SK-N-SH treated with all-trans-retinoic acid at 6 μM for 48 hours (cell line): ENCODE measurements around the gene SNAPC1.

Experiments used
- ATAC-seq: fragments of 200-7000 bp; cut with Tn5 transposase; 3 replicates; pipeline ENCODE4 v1.9.1; 2020; ENCODE audit warnings: mild to moderate bottlenecking, moderate library complexity
- ARNTL ChIP-seq: fragments of 450-650 bp; formaldehyde crosslinking; IDR thresholded peaks from 2 replicates; pipeline ENCODE4 v1.5.0; 2020; ENCODE audit warnings: low read depth, mild to moderate bottlenecking, moderate library complexity, borderline replicate concordance
- BACH2 ChIP-seq: fragments of 250-450 bp; sonication (Bioruptor Pico); IDR thresholded peaks from 2 replicates; pipeline ENCODE4 v1.9.0; 2021; ENCODE audit warnings: mild to moderate bottlenecking, borderline replicate concordance
- CREB5 ChIP-seq: fragments of 250-450 bp; sonication (Bioruptor Pico); IDR thresholded peaks from 2 replicates; pipeline ENCODE4 v1.5.1; 2020; ENCODE audit warnings: low read depth, mild to moderate bottlenecking, moderate library complexity
- CSDC2 ChIP-seq: fragments of 250-450 bp; sonication (Bioruptor Pico); IDR thresholded peaks from 2 replicates; pipeline ENCODE4 v1.5.0; 2020; ENCODE audit warnings: mild to moderate bottlenecking, moderate library complexity
- CSRNP3 ChIP-seq: fragments of 250-450 bp; sonication (Bioruptor Pico); IDR thresholded peaks from 2 replicates; pipeline ENCODE4 v1.5.1; 2021; ENCODE audit warnings: mild to moderate bottlenecking, moderate library complexity
- ESRRG ChIP-seq: fragments of 250-450 bp; sonication (Bioruptor Pico); IDR thresholded peaks from 2 replicates; pipeline ENCODE4 v1.6.1; 2021; ENCODE audit warnings: mild to moderate bottlenecking
- GLIS3 ChIP-seq: fragments of 250-450 bp; sonication (Bioruptor Pico); IDR thresholded peaks from 2 replicates; pipeline ENCODE4 v1.5.0; 2020; ENCODE audit warnings: mild to moderate bottlenecking, moderate library complexity
- ISL1 ChIP-seq: fragments of 250-450 bp; sonication (Bioruptor Pico); IDR thresholded peaks from 2 replicates; pipeline ENCODE4 v2.1.2; 2022; ENCODE audit warnings: mild to moderate bottlenecking, moderate library complexity
- OSR1 ChIP-seq: fragments of 250-450 bp; sonication (Bioruptor Pico); IDR thresholded peaks from 2 replicates; pipeline ENCODE4 v1.8.0; 2022; ENCODE audit warnings: moderate library complexity, mild to moderate bottlenecking, inconsistent platforms
- PATZ1 ChIP-seq: fragments of 250-450 bp; sonication (Bioruptor Pico); IDR thresholded peaks from 2 replicates; pipeline ENCODE4 v1.8.0; 2020; ENCODE audit warnings: mild to moderate bottlenecking, moderate library complexity, borderline replicate concordance
- PPARA ChIP-seq: fragments of 250-450 bp; sonication (Bioruptor Pico); IDR thresholded peaks from 2 replicates; pipeline ENCODE4 v1.5.0; 2020; ENCODE audit warnings: mild to moderate bottlenecking, borderline replicate concordance
- RARB ChIP-seq: fragments of 250-450 bp; sonication (Bioruptor Pico); IDR thresholded peaks from 2 replicates; pipeline ENCODE4 v1.8.0; 2021; ENCODE audit warnings: mild to moderate bottlenecking, moderate library complexity
- SNAI2 ChIP-seq: fragments of 250-450 bp; sonication (Bioruptor Pico); IDR thresholded peaks from 2 replicates; pipeline ENCODE4 v1.5.0; 2020; ENCODE audit warnings: mild to moderate bottlenecking, moderate library complexity
- TCF4 ChIP-seq: fragments of 250-450 bp; sonication (Bioruptor Pico); IDR thresholded peaks from 2 replicates; pipeline ENCODE4 v1.8.0; 2021; ENCODE audit warnings: mild to moderate bottlenecking, moderate library complexity, borderline replicate concordance
- TOX ChIP-seq: fragments of 250-450 bp; sonication (Bioruptor Pico); IDR thresholded peaks from 2 replicates; pipeline ENCODE4 v1.8.0; 2021; ENCODE audit warnings: mild to moderate bottlenecking, moderate library complexity, borderline replicate concordance
- TSHZ2 ChIP-seq: fragments of 250-450 bp; sonication (Bioruptor Pico); IDR thresholded peaks from 2 replicates; pipeline ENCODE4 v1.5.0; 2020; ENCODE audit warnings: mild to moderate bottlenecking, moderate library complexity
- ZC3H10 ChIP-seq: fragments of 250-450 bp; sonication (Bioruptor Pico); IDR thresholded peaks from 2 replicates; pipeline ENCODE4 v1.5.1; 2021; ENCODE audit warnings: mild to moderate bottlenecking, moderate library complexity
- ZFP3 ChIP-seq: fragments of 250-450 bp; sonication (Bioruptor Pico); IDR thresholded peaks from 2 replicates; pipeline ENCODE4 v1.5.0; 2020; ENCODE audit warnings: mild to moderate bottlenecking, moderate library complexity
- ZNF70 ChIP-seq: fragments of 450-650 bp; formaldehyde crosslinking; IDR thresholded peaks from 2 replicates; pipeline ENCODE4 v1.5.0; 2020; ENCODE audit warnings: mild to moderate bottlenecking, moderate library complexity
- ZNF8 ChIP-seq: fragments of 450-650 bp; formaldehyde crosslinking; IDR thresholded peaks from 2 replicates; pipeline ENCODE4 v1.5.0; 2020; ENCODE audit warnings: mild to moderate bottlenecking, moderate library complexity

Gene SNAPC1

GRCh38 chr14:61812347-61813095 is 50.3 kb downstream of the SNAPC1 start, which contains the start of gene SYT16:
Gene SYT16 (plus strand): TSS chr14:61812703.
- peak; percentile 68 for ATAC-seq
- TF ChIP-seq ZNF70 = no peak
- no peak for TF ChIP-seq CSDC2

- no peak for TF ChIP-seq TOX (CRISPR knock-in tag)
- TF ChIP-seq ESRRG (CRISPR knock-in tag) = no peak
- no peak for TF ChIP-seq SNAI2 (CRISPR knock-in tag)
- ATAC-seq = peak; percentile 51
Observed at GRCh38 chr14:61813096-61813606, 50.9 kb downstream of the SNAPC1 start.

GRCh38 chr14:61822458-61822857 is 60.2 kb downstream of the SNAPC1 start:
- TF ChIP-seq SNAI2 (CRISPR knock-in tag) (no peak), GLIS3 (CRISPR knock-in tag) (no peak), PATZ1 (CRISPR knock-in tag) (no peak), TSHZ2 (CRISPR knock-in tag) (no peak), CSDC2 (no peak), ZFP3 (CRISPR knock-in tag) (no peak), BACH2 (no peak), ZNF8 (CRISPR knock-in tag) (no peak), ZNF70 (no peak), ESRRG (CRISPR knock-in tag) (no peak), TOX (CRISPR knock-in tag) (no peak)
- no peak for ATAC-seq

- no peak for TF ChIP-seq PPARA
- no peak for TF ChIP-seq RARB (CRISPR knock-in tag)
- no peak for TF ChIP-seq ZC3H10 (CRISPR knock-in tag)
- no peak for TF ChIP-seq ZNF70
- no peak for TF ChIP-seq ISL1 (CRISPR knock-in tag)
- TF ChIP-seq CSDC2 = no peak
- no peak for TF ChIP-seq CREB5 (CRISPR knock-in tag)
- TF ChIP-seq OSR1 (CRISPR knock-in tag) = no peak
- TF ChIP-seq TSHZ2 (CRISPR knock-in tag) = no peak
- TF ChIP-seq TCF4 = no peak
- TF ChIP-seq CSRNP3 (CRISPR knock-in tag) = no peak
- no peak for TF ChIP-seq ARNTL (CRISPR knock-in tag)
- TF ChIP-seq ZFP3 (CRISPR knock-in tag) = no peak
- no peak for ATAC-seq
Observed at GRCh38 chr14:61832783-61833182, 70.6 kb downstream of the SNAPC1 start.
